ENCODE data around the gene PRDM2. TPM values are rescaled to one million over a fixed set of nuclear protein-coding genes. Genes with fewer than 3 reads are reported as not detected.

The PRDM2 gene
- total RNA-seq, 4 donors from 2014 or later: 26.3 to 39.5 (median 34.6) TPM

DNA sequence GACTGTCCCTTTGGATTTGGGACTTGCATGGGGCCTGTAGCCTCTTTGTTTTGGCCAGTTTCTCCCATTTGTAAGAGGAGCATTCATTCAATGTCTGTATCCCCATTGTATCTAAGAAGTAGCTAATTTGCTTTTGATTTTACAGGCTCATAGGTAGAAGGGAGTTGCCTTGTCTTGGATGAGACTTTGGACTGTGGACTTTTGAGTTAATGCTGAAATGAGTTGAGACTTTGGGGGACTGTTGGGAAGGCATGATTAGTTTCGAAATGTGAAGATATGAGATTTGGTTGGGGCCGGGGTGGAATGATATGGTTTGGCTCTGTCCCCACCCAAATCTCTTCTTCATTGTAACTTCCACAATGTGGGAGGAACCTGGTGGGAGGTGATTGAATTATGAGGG is 151.7 kb downstream of the PRDM2 start:
- DNase-seq (ENCODE audit: low spot score): no peak
- TF ChIP-seq, protein P1, sequence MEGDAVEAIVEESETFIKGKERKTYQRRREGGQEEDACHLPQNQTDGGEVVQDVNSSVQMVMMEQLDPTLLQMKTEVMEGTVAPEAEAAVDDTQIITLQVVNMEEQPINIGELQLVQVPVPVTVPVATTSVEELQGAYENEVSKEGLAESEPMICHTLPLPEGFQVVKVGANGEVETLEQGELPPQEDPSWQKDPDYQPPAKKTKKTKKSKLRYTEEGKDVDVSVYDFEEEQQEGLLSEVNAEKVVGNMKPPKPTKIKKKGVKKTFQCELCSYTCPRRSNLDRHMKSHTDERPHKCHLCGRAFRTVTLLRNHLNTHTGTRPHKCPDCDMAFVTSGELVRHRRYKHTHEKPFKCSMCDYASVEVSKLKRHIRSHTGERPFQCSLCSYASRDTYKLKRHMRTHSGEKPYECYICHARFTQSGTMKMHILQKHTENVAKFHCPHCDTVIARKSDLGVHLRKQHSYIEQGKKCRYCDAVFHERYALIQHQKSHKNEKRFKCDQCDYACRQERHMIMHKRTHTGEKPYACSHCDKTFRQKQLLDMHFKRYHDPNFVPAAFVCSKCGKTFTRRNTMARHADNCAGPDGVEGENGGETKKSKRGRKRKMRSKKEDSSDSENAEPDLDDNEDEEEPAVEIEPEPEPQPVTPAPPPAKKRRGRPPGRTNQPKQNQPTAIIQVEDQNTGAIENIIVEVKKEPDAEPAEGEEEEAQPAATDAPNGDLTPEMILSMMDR (IDR thresholded peaks at IDR 0.05): no peak

DNA sequence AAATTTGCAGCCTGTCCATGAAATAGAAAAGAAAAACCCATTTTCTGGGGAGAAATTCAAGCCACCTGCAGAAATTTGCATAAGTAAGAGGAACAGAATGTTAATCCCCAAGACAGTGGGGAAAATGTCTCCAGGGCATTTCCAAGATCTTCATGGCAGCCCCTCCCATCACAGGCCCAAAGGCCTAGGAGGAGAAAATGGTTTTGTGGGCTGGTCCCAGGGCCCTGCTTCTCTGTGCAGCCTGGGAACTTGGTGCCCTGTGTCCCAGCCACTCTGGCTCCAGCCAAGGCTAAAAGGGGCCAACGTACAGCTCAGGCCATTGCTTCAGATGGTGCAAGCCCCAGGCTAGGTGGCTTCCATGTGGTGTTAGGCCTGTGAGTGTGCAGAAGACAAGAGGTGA is 155.6 kb downstream of the PRDM2 start:
- ATAC-seq (ENCODE audit: low FRiP score): no peak
- TF ChIP-seq, protein P1 (IDR thresholded peaks at IDR 0.05): no peak

More for the DNA sequence above, 151.7 kb downstream of the PRDM2 start:
- ATAC-seq (ENCODE audit: low FRiP score): no peak

DNA sequence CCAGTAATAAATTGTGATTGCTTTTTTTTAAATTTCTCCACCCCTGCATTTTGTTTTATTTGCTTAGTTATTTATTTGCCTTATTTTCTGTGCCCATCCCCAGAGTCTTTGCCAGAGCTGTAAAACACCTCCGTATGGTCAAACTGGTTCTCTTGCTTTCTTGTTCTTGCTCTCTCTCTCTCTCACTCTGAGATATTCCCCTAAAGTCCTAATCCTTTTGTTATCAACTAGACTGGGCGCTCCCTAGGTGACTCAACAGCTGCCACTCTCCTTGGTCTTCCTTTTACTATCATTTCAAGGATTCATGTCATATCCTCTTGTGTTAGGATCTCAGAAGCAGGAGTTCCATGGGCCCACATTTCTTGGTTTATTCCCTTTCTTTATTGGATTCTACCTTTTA is 160.0 kb downstream of the PRDM2 start:
- TF ChIP-seq, protein P1 (IDR thresholded peaks at IDR 0.05): no peak
- DNase-seq (ENCODE audit: low spot score): no peak
- ATAC-seq (ENCODE audit: low FRiP score): no peak

More for the DNA sequence above, 155.6 kb downstream of the PRDM2 start:
- no peak for DNase-seq (ENCODE audit: low spot score)

DNA sequence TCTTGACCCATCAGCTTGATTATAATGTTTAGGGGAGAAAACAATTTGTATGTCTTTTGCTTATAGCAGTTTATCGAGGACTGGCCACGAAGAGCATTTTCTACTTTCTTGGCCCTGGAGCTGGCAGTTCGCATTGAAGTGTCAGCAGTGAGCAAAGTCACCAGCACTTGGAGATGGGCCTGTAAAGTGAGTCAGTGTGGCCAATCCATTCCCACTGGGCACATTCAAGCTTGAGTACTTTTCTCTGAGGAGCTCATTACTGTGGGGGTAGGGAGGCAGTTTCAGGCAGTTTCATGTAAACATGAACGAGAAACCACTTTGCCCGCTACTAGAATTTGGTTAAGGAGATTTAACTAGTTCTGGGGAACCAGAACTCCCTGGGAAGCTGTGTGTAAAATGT is 164.8 kb downstream of the PRDM2 start:
- TF ChIP-seq, protein P1 (IDR thresholded peaks at IDR 0.05): no peak
- DNase-seq (ENCODE audit: low spot score) (no peak), ATAC-seq (ENCODE audit: low FRiP score) (no peak)

DNA sequence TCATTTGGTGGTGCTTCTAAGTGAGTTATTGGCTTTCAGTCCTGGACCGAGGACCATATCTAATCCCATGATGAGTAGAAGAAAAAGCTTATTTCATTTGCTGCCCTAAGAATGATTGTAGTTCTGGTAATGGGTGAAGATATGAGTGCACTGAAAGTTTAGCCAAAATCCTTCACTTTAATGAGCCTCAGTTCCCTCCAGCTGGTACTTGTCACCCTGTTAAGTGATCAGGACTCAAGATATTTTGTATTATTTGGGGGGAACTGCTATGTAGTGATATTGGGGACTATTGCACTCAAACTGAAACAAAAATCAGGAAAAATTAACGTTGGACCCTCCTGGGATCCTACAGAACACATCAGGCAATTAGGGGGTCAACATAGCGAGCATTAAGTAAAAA is 165.9 kb downstream of the PRDM2 start:
- TF ChIP-seq, protein P1 (IDR thresholded peaks at IDR 0.05): no peak
- ATAC-seq (ENCODE audit: low FRiP score): no peak
- DNase-seq (ENCODE audit: low spot score): no peak

DNA sequence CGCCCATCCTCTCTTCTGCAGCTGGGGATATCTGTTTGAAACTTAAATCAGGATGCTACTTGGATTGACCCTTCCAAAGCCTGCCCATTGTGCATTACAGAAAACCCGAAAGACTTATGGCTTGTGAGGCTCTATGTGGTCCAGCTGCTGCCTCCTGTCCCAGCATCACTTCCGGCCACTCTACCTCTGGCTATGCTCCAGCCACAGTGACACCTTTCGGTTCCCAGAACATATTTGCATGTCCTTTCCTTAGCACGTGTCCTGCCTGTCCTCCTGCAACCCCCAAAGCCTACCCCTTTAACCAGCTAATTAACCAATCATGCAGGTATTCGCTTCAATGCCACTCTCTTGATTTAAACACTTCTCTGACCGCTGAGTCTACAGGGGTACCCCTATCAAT is 167.6 kb downstream of the PRDM2 start:
- DNase-seq (ENCODE audit: low spot score) (no peak), ATAC-seq (ENCODE audit: low FRiP score) (no peak)
- TF ChIP-seq, protein P1 (IDR thresholded peaks at IDR 0.05): no peak

DNA sequence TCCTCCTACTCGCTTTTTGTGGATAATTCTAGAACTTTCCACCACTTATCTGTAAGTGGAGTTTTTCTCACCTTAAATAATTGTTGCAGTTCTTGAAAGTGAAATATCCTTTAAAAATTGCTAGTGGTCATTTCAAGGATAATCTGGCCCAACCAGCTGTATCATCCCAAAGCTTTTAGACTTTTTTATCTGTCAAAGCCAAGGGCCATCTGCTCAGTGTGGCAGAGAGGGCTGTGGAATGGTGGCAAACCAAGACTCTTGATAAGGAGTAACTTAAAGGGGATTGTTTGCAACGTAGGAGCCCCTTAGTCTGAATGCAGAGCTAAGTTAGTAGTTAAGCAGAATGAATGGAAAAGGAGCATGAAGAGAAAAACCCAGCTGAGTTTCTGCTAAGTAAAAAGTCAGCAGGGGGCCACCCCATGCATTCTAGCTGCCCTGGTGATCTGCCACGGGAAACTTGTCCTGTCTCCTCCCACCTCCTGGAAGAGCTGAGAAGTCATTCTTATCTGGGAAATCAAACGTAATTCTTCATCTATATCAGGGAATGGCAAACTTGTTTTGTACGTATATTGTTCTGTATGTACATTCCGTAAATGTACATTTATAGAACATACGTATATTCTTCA is 169.3 kb downstream of the PRDM2 start:
- TF ChIP-seq, protein P1 (IDR thresholded peaks at IDR 0.05): no peak
- ATAC-seq (ENCODE audit: low FRiP score) (no peak), DNase-seq (ENCODE audit: low spot score) (no peak)
